ENCODE data around the gene PEAK1. TPM values are rescaled to one million over a fixed set of nuclear protein-coding genes. Genes with fewer than 3 reads are reported as not detected.

PEAK1 gene
- total and polyA plus RNA-seq, 2 donors (not counting 3 experiments of a cell fraction or from before 2014, with no cell fraction given), result 17.9 to 91.9 TPM

DNA sequence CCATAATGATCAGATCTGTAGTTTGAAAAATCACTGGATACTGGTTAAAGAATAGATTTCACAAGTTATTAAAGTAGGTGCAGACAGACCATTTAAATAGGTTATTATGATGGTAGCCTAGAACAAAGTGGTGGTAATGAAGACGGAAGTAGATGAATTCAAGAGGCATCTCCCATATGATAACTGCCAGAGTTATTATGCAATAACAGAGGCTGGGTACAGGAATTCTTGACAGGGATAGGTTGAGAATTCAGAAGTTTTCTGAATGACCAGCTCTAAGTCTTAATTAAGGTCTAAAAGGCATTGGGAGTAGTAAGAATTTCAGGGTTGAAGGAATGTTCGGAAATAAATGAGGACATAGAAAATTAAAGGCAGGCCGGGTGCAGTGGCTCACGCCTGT, 108.9 kb downstream of the PEAK1 start:
- no peaks in the 10 kb centered on the region for H3K4me1 ChIP-seq (ENCODE audit: control insufficient read depth, extremely low read depth, insufficient read depth, low read length)
- CTCF ChIA-PET, result no interaction called here

More for the DNA sequence above, 108.9 kb downstream of the PEAK1 start:
- H3K27ac ChIP-seq (ENCODE audit: insufficient read depth, low read depth, low read length), result no peak overlapping the region
- H3K4me3 ChIP-seq (replicated peaks in 1 of 3; ENCODE audit: insufficient read depth in 1 of 3, low read depth in 1 of 3, low read length in 3 of 3), result no peak overlapping the region
- no peak overlapping the region for H3K9ac ChIP-seq (replicated peaks; ENCODE audit: extremely low read depth, insufficient read depth, low read length)
- no peak overlapping the region for H2AFZ ChIP-seq (ENCODE audit: low read depth, low read length)
- H3K79me2 ChIP-seq (ENCODE audit: control insufficient read depth, insufficient read depth, low read length), result peaks cover 37% of the 10 kb centered on the region
- H3K4me2 ChIP-seq (ENCODE audit: insufficient read depth, low read length), result no peak overlapping the region
- H3K27me3 ChIP-seq (ENCODE audit: control insufficient read depth in 2 of 2, insufficient read depth in 2 of 2, low read length in 2 of 2), result no peaks in the 10 kb centered on the region
- no peaks in the 10 kb centered on the region for H3K36me3 ChIP-seq (ENCODE audit: control insufficient read depth in 2 of 2, extremely low read depth in 1 of 2, insufficient read depth in 2 of 2, low read length in 2 of 2)
- intact Hi-C loops (cut with micrococcal nuclease), result no loop called here
- no peaks in the 10 kb centered on the region for H3K9me3 ChIP-seq (replicated peaks; ENCODE audit: control insufficient read depth, insufficient read depth, low read length)
- BruUV-seq (replicated peaks), result no TSS peak
- FAIRE-seq (no peak), DNase-seq (ENCODE audit: low read depth, low spot score) (no peak)
- POLR2A ChIA-PET, result no interaction called here
- no peak for TF ChIP-seq EZH2 (IDR thresholded peaks at IDR 0.05; ENCODE audit: borderline replicate concordance, low read depth, low read length, severe bottlenecking)
- TF ChIP-seq, protein P1, sequence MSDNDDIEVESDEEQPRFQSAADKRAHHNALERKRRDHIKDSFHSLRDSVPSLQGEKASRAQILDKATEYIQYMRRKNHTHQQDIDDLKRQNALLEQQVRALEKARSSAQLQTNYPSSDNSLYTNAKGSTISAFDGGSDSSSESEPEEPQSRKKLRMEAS (IDR thresholded peaks at IDR 0.05; ENCODE audit: insufficient read depth, insufficient read length), result no peak
- no peak for TF ChIP-seq POLR2A (IDR thresholded peaks at IDR 0.05; ENCODE audit: low read depth, low read length)
- TF ChIP-seq, protein P2, sequence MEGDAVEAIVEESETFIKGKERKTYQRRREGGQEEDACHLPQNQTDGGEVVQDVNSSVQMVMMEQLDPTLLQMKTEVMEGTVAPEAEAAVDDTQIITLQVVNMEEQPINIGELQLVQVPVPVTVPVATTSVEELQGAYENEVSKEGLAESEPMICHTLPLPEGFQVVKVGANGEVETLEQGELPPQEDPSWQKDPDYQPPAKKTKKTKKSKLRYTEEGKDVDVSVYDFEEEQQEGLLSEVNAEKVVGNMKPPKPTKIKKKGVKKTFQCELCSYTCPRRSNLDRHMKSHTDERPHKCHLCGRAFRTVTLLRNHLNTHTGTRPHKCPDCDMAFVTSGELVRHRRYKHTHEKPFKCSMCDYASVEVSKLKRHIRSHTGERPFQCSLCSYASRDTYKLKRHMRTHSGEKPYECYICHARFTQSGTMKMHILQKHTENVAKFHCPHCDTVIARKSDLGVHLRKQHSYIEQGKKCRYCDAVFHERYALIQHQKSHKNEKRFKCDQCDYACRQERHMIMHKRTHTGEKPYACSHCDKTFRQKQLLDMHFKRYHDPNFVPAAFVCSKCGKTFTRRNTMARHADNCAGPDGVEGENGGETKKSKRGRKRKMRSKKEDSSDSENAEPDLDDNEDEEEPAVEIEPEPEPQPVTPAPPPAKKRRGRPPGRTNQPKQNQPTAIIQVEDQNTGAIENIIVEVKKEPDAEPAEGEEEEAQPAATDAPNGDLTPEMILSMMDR (IDR thresholded peaks at IDR 0.05; ENCODE audit: extremely low read depth in 1 of 2, insufficient read depth in 1 of 2, low read depth in 1 of 2, low read length in 2 of 2), result no peak
- TF ChIP-seq FOS (IDR thresholded peaks at IDR 0.05; ENCODE audit: borderline replicate concordance, insufficient read depth, low read length), result no peak
- TF ChIP-seq MYC (IDR thresholded peaks at IDR 0.05; ENCODE audit: low read depth, low read length), result no peak
- TF ChIP-seq POLR2AphosphoS5 (IDR thresholded peaks at IDR 0.05; ENCODE audit: insufficient read depth, low read depth, low read length), result no peak
- no peak for TF ChIP-seq JUN (IDR thresholded peaks at IDR 0.05; ENCODE audit: borderline replicate concordance, insufficient read depth, insufficient read length, low read depth)
- no peak for TF ChIP-seq GATA2 (IDR thresholded peaks at IDR 0.05; ENCODE audit: insufficient read depth, insufficient read length, low read depth, low read length)
- peaks cover 3% of the 10 kb centered on the region for H4K20me1 ChIP-seq (replicated peaks; ENCODE audit: control insufficient read depth, extremely low read depth, insufficient read depth, low read length)
- peaks cover 2% of the 10 kb centered on the region for H3K9me1 ChIP-seq (replicated peaks; ENCODE audit: control insufficient read depth, extremely low read depth, insufficient read depth, low read length)
- dilution Hi-C loops (cut with MboI; ENCODE audit: extremely low pct_ligation_motif_present, low sequenced_read_pairs), result no loop called here
